Activated naive CD4-positive, alpha-beta T cell (primary cell): ENCODE measurements around the gene PCDH12.
A peak's percentile ranks its signal among the peaks of the same experiment; 100 is the strongest.
"Not testable (repeated sequence)": the region's sequence is repeated elsewhere in the genome, so short reads cannot be mapped to it uniquely, and the experiment has no call there.

Source experiments
- DNase-seq, 4 experiments: peaks; one replicate each; lab custom pipeline; 2025; lab: John Stamatoyannopoulos, UW

The PCDH12 gene

DNA sequence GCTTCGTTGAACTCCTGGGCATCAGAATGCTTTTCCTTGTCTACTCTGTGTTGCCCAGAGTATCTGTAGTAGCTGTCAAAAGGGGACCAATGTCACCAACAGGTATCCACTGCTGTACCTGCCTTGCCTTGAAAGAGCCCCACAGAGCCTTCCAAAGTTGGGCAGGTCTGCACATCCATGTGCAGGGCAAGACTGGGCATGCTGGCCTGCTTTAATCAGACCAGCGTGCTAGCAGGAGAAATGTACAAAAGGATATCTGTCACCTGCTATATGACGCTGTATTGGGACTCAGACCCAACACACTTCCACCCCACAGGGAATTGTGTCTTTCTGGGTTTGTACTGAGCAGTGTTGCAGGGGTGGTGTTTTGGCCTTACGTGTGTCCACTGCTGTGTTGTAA, 22.5 kb downstream of the PCDH12 start:
- DNase-seq, result no peak

DNA sequence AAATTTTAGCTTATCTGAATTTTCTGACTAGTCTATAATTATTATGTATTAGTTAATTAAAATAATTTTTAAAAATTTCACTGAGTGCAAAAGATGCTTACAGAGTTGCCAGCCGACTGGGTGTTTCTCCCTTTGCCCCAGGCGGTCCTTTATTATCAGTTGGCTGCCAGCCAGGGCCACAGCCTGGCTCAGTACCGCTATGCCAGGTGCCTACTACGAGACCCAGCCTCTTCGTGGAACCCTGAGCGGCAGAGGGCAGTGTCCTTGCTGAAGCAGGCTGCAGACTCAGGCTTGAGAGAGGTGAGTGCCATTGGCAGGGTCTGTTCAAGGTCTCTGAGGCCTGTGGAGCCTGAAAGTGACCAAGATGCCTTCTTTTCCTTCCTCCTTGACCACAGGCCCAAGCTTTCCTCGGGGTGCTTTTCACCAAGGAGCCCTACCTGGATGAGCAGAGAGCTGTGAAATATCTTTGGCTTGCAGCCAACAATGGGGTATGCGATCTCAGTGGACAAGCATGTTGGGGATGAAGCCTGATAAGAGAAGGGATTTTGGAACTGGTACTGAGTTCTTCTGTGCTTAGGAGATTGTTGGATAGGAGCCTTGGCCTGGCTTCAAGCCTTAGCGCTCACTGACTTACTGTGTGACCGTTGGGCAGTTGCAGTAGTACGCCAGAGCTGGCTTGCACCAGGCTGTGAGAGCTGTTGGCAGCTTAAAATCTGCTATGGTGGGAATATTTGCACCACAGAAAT, 23.7 kb downstream of the PCDH12 start:
- no peak for DNase-seq

DNA sequence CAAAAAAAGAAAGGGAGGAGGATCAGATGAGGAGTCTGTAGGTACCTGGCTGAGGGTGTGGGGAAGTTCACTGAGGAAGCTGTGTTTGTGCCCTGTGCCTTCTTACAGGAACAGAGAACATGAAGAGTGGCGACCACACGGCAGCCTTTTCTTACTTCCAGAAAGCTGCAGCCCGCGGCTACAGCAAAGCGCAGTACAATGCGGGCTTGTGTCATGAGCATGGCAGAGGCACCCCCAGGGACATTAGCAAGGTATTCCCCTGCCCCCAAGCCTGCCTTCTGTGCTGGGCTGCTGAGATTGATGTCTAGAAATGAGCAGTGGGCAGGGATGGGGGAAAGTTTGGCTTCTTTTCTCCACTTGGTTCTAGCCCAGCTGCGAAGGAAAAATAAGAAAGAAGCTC, 24.9 kb downstream of the PCDH12 start:
- no peak for DNase-seq

DNA sequence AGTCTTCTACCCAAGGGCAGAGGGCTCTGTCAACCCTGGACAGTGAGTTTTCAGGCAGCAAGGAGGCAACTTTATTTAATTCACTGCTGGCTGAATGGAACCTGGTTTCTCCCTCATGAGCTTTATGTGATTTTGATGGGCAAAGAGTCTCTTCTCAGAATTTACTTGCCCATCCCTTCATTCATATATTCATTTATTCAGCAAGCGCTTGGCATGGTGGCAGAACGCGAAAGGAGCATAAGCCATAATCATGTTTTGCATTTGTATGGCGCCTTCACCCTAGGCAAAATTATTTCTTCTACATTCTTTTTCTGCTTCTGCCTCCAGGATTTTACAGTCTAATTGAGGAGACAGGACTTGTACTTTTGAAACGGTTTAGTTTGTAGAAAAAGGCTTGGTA, 26.3 kb downstream of the PCDH12 start:
- no peak for DNase-seq

DNA sequence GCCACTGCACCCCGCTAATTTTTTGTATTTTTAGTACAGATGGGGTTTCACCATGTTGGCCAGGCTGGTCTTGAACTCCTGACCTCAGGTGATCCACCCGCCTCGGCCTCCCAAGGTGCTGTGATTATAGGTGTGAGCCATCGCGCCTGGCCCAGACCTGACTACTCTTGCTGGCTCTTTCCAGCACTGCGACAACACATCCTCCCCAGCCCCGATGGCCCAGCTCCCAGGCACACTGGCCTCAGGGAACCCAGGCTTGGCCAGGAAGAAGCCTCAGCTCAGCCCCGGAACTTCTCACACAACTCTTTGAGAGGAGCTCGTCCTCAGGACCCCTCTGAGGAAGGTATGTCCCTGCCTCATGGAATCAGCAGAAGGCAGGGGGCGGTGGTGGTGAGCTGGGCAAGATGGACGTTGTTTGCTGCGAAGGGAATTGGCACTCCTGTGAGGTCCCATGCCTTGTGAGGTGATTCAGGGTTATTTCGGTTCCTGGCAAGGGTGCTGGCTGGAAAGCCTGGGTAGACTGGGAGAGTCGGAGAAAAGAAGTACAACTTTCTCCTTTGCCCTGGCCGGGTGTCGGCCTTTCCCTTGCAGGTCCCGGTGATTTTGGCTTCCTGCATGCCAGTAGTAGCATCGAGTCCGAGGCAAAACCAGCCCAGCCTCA, 28.5 kb downstream of the PCDH12 start:
- no peak for DNase-seq

DNA sequence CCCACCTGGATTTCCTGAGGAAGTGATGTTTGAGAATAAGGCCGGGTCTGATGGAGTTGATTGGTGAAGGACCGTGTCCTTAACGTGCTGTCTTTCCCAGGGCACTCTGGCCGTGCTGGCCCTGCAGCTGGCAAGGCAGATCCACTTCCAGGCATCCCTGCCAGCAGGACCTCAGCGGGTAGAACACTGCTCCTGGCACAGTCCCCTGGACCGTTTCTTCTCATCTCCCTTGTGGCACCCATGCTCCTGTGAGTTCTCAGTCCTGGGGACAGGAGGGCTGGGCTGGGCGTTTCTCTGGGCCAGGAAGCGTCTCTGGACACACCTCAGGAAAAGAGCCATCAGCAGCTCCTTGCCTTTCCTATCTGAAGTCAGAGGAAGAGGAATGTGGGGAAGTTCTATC, 30.0 kb downstream of the PCDH12 start:
- no peak for DNase-seq

DNA sequence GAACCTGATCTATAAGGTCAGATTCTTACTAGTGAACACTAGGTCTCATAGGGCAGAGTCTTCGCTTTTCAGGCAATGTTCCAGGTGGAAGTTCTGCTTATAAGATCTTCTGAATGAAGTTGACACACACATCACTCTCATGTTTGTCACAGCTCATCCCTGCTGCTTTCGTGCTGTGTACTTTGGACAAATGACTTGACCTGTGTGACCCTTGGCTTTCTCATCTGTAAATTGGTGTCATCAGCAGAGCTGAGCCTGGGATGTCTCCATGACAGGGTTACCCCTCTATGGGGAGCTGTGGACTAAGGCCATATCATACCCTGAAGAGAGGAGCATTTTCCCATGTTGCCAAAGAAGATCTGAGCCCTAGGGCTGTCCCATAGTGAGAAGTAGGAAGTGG, 31.6 kb downstream of the PCDH12 start:
- no peak for DNase-seq

DNA sequence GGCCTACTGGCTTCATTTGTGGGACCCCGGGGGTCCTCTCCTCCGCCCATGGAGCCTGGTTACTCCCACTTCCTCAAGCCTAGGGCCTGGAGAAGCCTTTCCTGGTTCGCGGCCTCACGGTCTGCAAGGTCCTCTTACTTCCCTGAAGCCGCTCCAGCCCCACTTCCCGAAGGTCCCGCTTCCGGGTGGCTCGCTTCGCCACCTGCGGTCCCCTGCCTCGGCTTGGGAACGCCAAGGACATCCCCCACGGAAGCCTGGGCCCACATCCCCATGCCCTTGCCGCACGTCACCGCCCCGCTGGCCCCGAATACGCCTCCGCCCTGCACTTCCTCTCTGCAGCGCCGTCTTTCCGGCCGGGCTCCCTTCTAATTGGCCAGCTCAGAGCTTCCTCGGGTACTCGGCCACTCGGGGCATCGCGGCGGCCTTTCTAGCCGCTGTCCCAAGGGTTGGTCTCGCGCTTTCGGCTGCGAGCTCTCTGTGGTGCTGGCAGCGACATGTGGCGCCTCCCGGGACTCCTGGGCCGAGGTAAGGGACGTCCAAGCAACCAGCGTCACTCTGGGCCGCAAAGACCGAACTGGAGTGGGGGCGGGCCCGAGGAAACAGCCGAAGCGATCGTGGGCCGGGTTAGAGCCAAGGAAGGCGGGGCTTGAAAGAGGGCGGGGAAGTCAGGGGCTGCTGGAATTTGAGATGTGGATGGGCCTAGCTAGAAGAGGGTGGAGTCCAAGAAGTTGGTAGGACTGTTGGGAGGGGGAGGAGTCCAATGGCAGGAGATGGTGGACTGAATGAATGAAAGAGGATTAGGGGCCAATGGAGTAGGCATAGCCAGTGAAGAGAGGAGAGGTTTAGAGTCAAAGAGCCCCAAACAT, 34.3 kb downstream of the PCDH12 start, which contains the start of gene DELE1:
TSS of gene DELE1 (plus strand) at position 424 of the 866 bp plus-strand sequence. CDS start at position 495, 71 bp downstream.
- peak; percentile 68 to 81 (median 77) for DNase-seq

DNA sequence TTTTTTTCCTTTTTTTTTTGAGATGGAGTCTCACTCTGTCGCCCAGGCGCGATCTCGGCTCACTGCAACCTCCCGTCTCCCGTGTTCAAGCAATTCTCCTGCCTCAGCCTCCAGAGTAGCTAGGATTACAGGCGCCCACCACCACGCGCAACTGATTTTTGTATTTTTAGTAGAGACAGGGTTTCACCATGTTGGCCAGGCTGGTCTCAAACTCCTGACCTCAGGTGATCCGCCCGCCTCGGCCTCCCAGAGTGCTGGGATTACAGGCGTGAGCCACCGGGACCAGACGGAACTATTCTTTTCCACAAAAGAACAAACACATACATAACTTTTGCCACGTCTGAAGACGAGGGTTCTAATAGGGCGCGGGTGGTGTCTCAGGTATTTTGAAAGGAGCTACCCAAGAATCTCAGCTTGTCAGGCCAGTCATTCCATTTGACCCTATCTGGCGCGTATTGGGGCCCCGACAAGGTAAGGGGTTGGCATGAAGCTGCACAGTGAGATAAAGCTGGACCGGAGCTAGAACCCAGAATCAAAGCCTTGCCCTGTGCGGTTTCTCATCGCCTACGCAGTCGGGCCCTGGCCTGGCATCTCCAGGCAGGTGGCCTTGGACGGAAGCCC, 35.1 kb downstream of the PCDH12 start:
- not testable (repeated sequence) for DNase-seq

DNA sequence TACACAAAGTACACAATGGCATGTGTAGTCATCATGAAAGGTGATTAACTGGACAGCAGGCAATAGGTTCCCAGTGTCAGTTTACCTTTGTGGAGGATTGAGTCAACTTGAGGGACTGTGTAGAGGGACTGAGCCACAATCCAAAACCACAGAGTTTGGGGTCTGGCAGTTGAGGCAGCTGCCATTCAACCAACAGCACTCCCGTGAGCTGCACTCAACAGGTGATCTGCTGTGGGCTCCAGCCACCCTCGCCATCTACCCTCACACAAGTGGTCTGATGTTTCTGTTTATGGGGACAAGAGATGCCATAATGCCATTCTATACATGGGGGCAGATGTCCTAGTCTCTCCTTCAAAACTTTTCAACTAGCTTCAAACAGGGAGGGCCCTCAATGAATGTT, 37.2 kb downstream of the PCDH12 start:
- no peak for DNase-seq

DNA sequence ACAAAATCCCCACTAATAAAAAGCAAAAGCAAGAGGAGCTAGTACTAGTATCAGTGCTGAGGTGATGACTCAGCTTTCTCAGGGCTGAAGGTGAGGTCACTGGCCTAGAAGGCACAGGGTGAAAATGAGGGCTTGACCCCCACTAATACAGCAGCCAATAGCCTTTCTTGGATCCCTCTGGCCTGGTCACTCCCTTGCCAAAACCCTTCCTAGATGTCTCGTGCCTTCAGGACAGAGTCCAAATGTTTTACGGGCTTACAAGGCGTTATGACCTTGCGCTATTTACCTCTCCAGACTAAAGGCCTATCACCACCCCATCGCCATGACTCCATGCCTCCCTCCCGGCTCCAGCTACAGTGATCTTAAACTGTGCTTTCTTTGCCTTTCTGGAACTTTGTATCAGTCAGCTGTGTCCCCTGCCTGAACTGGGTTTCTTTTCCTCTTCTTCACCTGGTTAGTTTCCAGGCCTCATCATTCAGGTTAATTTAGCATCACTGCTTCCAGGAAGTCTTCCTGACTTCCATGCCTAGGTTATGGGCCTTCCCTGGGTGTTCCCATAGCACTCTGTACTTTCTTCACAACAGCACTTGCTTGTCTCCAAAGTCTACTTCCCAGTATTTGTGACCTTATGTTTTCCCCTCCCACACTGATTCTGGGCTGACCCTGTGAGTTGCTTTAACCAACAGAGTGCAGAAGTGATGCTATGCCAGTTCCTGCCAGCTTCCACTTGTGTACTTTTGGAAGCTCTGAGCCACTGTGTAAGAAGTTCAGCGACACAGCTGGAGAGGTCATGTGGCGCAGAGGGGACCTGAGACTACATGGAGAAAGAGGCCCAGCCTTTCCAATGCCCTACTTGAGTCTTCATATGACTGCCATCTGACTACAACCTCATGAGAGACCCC, 38.5 kb downstream of the PCDH12 start:
- no peak for DNase-seq

DNA sequence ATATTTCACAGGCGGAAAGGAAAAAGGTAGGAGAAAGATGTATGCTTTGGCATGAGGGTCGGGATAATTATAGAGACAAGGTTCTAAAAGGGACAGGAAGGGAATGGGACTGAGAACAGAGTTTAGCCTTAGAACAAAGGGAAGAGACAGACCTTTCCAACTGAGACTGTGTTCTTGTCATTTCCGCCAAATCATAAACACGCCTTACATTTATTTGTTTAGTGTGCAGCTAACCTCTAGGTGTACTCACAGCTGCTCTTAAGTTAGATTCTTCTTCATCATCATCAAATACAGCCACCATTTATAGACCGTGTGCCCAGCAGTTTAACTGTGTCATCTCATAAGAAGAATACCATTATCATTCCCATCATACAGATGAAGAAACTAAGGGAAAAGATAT, 40.2 kb downstream of the PCDH12 start:
- DNase-seq, result no peak

DNA sequence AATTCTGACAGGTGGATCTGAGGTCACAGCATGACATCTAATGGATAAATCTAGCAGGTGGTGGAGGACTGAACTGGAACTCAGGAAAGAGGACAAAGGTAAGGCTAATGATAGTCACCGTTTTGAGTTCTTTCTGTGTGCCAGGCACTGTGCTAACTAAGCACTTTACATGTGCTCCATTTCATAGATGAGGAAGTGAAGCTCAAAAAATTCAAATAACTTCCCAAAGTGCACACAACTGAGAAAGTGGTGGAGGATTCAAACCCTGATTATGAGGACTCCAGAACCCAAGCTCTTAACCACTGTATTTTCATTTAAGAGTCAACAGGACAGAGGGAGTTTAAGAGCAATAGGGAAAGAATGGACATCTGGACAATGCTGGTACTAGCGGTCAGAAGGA, 41.5 kb downstream of the PCDH12 start:
- DNase-seq, result no peak

DNA sequence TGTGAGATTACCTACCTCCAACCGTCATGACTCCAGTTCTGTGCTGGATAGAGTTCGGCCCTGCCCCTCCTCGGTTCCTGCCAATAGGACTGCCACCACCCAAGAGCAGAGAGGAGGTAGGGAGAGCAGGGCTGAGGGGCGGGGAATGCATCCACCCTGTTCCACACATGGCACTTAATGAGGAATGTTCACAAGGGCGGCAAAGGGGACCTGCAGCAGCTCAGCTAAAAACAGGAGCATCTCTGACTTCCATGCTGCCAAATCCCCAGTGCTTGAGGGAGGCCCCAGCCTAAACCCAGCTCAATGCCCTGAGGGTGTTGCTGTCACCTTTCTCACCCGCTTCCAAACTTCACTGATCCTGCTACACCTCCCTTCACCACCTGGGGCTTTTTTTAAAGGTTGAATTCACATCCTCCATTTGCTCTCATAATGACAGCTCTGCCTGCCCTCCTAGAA, 42.1 kb downstream of the PCDH12 start:
- DNase-seq, result no peak

DNA sequence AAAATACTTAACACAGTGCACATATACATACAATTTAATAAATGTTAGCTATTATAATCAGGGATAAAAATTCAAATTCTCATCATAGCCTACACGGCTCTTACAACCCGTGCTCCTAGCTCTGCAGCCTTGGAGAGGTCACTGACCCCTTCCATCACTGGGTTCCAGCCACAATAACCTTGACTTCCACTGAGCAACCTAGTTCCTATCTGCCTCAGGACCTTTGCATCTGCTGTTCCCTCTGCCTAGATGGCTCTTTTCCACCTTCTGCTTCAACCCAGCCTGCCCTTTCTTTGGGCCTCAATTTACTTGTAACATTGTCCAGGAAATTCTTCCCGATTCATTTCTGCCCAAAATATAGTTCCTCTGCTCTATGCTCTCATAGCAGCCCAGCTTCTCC, 43.2 kb downstream of the PCDH12 start:
- DNase-seq, result no peak

DNA sequence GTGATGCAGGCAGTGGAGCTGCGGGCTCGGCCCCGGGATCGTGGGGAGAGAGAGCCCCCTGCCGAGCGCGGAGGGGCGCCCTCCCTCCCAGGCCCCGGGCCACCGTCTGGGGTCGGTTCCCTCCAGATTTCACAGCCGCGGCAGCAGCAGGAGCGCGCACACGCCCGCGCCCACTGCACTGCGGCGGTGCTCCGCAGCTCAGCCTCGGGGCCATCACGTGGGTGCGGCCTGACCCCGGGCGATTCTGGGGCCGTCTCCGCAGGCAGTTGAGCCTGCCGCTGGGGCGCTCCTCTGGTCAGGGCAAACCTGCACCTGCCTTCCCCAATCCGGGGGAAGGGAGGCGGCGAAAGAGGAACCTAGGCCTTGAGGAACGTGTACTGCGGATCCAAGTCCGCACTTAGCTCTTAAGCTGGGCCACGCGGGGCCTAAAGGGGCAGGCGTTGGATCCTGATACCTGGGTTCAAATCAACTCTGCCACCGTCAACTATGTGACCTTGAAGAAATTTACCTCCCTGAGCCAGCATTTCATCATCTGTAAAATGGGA, 43.7 kb downstream of the PCDH12 start:
- DNase-seq, result peak in 1 of 4 experiments; percentile 19

DNA sequence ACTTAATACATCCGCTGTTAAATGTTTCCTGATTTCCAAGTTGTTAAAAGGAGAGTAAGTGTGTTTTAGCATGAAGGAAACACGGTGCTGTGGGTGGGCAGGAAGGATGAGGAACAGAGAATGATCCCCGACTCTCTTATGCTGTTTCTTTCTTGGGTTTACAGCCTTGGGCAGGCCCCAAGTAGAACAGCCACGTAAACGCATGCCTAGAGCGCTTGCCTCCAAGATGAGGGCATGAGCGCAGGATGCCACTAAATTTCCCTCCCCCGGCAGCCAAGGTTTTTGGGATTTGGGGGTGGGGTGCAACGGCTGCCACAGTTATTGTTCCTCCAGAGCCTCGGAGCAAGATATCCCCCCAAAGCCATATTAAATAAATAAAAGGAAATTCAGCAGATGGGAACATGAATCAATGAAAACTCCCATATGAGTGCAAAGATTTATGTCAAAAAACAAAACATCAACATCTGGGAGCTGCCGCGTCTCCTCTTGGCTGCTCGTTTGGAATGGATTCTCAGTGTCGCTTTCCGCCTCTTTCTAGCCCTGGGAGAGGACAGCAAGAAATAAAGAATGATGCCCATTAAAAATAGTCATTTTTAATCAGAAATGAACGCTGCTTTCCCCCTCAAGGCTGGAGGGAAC, 44.3 kb downstream of the PCDH12 start:
- DNase-seq, result no peak

DNA sequence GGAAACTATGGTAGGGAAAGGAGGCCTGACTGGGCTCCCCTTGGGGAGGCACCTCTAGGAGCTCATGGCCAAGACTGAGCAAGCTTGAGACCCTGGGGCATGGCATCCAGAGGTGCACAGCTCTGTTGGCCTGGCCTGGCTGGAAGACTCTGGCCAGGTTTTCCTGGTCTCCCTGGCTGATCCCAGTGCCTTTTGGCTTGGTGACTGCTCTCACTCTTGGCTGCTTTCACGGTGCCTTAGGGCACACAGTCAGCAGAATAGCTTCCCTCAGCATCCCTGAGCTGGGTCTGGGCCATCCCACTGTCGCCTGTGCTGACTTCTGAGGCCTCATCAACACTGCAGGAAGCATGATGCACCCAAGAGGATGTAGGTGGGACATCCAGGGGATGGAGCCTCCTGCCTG, 47.7 kb downstream of the PCDH12 start:
- no peak for DNase-seq

DNA sequence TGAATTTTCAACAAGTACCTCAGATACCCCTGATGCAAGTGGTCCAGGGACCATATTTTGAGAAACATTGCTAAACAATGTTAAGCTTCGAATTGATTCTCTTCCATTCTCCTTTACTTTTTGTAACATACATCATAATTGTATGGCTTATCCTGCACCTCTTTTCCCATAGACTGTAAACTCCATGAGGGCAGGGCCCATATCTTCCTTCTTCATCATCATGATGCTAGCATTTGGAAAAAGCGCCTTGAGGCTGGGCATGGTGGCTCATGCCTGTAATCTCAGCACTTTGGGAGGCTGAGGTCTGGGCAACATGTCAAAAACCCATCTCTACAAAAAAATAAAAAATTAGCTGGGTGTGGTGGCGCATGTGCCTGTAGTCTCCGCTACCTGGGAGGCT, 48.8 kb downstream of the PCDH12 start:
- no peak for DNase-seq

DNA sequence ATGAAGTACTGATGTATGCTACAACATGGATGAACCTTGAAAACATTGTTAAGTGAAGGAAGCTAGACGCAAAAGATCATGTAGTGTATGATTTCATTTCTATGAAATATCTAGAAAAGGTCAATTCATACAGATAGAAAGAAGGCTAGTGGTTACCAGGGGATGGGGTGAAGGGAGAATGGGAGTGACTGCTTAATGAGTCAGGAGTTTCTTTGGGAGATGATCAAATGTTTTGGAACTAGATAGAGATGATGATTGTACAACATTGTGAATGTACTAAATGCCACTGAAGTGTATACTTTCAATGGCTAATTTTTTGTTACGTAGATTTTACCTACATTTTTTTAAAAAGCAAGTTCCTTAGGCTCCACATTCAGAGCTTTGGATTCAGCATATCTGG, 49.2 kb downstream of the PCDH12 start:
- DNase-seq, result no peak
